Pancreas (tissue), 10 donors: Measurements from ENCODE around the gene CAMSAP3. TPM values are rescaled to one million over a fixed set of nuclear protein-coding genes. Genes with fewer than 3 reads are reported as not detected.

Experiments used
- ATAC-seq, 4 donors: fragments of 200-7000 bp; cut with Tn5 transposase; one replicate each; pipeline versions ENCODE4 v1.8.0 to v1.9.1; 2020; ENCODE audit warnings: mild to moderate bottlenecking in 4 of 4, moderate library complexity in 4 of 4
- DNase-seq, 6 donors: peaks; one replicate each; pipeline ENCODE4 v3.0.0-alpha.2; 2020
- FAIRE-seq: peaks from 2 replicates; lab custom pipeline; 2012; peaks lifted over from hg19 to GRCh38; lab: Jason Lieb, UNC
- H3K27ac ChIP-seq, 4 donors: fragments of 200-600 bp; sonication (generic); 1 replicate in 3 of 4; 2 replicates in 1 of 4; pipeline versions ENCODE4 v1.5.0 to v1.8.0; 2020
- H3K27me3 ChIP-seq, 4 donors: fragments of 200-600 bp; one replicate each; pipeline ENCODE4 v1.8.0; 2021
- H3K36me3 ChIP-seq, 3 donors: fragments of 200-600 bp; sonication (generic) in 1 of 3; one replicate each; pipeline versions ENCODE4 v1.5.0 to v1.8.0; 2020 to 2021
- H3K4me1 ChIP-seq, 3 donors: fragments of 200-600 bp; one replicate each; pipeline ENCODE4 v1.8.0; 2021
- H3K4me3 ChIP-seq, 4 donors: fragments of 200-600 bp; sonication (generic) in 2 of 4; one replicate each; pipeline versions ENCODE4 v1.5.0 to v1.8.0; 2020 to 2021
- H3K9me3 ChIP-seq, 4 donors: fragments of 200-600 bp; one replicate each; pipeline ENCODE4 v1.8.0; 2021
- WGBS, 2 donors: extraction: QIAGEN DNeasy Blood & Tissue Kit; methylation state at CpG; one replicate each; pipeline ENCODE4 v1.1.7; 2013; 5-methylcytosine and 5-hydroxymethylcytosine counted together
- intact Hi-C, 3 donors: fragments of 100-400 bp; cut with DNase I; formaldehyde crosslinking; loops; one replicate each; pipeline versions ENCODE4 v1.11.1 to v1.14.2; 2022
- polyA plus RNA-seq, 2 donors: library from polyadenylated mRNA; stranded (reverse); fragments of 200-250 nt; gene quantifications; one replicate each; pipeline ENCODE4 v1.2.3, GENCODE V29; 2013
- total RNA-seq, 6 donors: library from RNA; stranded (reverse); fragmentation: NEBNext Ultra II Directional in 4 of 6; extraction: Animal tissue kit (Norgen Biotek cat#: 25700) in 4 of 6; gene quantifications; one replicate each; pipeline versions ENCODE4 v1.2.1 to v1.2.4, GENCODE V29; 2021 to 2023
- TF ChIP-seq, protein P1 (sequence below), 4 donors: fragments of 200-600 bp; sonication (generic) in 3 of 4; IDR thresholded peaks; one replicate each; pipeline versions ENCODE4 v1.5.0 to v1.8.0; 2021; ENCODE audit warnings: antibody characterized with exemption in 4 of 4
- donor health status: healthy with polysubstance abuse.
- donor health status: DM: no; HTN: no; CAD: no; lungs with moderate emphysema.
- donor health status: DM: no; HTN: no; CAD: no.
- donor health status: control.
- donor health status: control.
- donor health status: Bipolar disorder and iron deficiency.
- donor health status: DM: yes; HTN: yes; CAD: no.
- donor health status: DM: no; HTN: no; CAD: no.
- donor health status: DM: no; HTN: no; CAD: no.
- donor health status: DM: yes; HTN: yes; CAD: no.

Gene CAMSAP3
- total and polyA plus RNA-seq, 8 donors: 12.1 to 64.5 (median 23.5) TPM

- no peak overlapping the region for H3K4me3 ChIP-seq
- H3K27ac ChIP-seq: no peak overlapping the region
- no peak for FAIRE-seq
- WGBS, 2 donors: 40 to 45% methylated on average over 6 of the region's 6 CpGs
- DNase-seq: no peak
- TF ChIP-seq, protein P1, sequence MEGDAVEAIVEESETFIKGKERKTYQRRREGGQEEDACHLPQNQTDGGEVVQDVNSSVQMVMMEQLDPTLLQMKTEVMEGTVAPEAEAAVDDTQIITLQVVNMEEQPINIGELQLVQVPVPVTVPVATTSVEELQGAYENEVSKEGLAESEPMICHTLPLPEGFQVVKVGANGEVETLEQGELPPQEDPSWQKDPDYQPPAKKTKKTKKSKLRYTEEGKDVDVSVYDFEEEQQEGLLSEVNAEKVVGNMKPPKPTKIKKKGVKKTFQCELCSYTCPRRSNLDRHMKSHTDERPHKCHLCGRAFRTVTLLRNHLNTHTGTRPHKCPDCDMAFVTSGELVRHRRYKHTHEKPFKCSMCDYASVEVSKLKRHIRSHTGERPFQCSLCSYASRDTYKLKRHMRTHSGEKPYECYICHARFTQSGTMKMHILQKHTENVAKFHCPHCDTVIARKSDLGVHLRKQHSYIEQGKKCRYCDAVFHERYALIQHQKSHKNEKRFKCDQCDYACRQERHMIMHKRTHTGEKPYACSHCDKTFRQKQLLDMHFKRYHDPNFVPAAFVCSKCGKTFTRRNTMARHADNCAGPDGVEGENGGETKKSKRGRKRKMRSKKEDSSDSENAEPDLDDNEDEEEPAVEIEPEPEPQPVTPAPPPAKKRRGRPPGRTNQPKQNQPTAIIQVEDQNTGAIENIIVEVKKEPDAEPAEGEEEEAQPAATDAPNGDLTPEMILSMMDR (IDR thresholded peaks at IDR 0.05): no peak
- H3K36me3 ChIP-seq: no peaks in the 10 kb centered on the region
- intact Hi-C loops: no loop called here
- ATAC-seq: no peak
- no peaks in the 10 kb centered on the region for H3K27me3 ChIP-seq
- H3K9me3 ChIP-seq: no peaks in the 10 kb centered on the region
- H3K4me1 ChIP-seq: no peaks in the 10 kb centered on the region
These were observed 16.5 kb upstream of the CAMSAP3 start for GRCh38 chr19:7579182-7579581.

GRCh38 chr19:7582446-7582845, 13.2 kb upstream of the CAMSAP3 start:
- TF ChIP-seq, protein P1 (IDR thresholded peaks at IDR 0.05): no peak
- H3K27ac ChIP-seq: no peak overlapping the region
- ATAC-seq (no peak), DNase-seq (no peak), FAIRE-seq (no peak)
- H3K36me3 ChIP-seq: no peaks in the 10 kb centered on the region
- intact Hi-C loops: no loop called here
- H3K4me3 ChIP-seq: no peak overlapping the region
- no peaks in the 10 kb centered on the region for H3K4me1 ChIP-seq
- H3K27me3 ChIP-seq: no peaks in the 10 kb centered on the region
- WGBS, 2 donors: 41 to 53% methylated on average over 11 of the region's 11 CpGs
- H3K9me3 ChIP-seq: no peaks in the 10 kb centered on the region

GRCh38 chr19:7589822-7590221, 5.8 kb upstream of the CAMSAP3 start:
- 77 to 83% methylated on average over 7 of the region's 7 CpGs for WGBS, 2 donors
- intact Hi-C loops: no loop called here
- H3K36me3 ChIP-seq: no peaks in the 10 kb centered on the region
- DNase-seq (no peak), ATAC-seq (no peak), FAIRE-seq (no peak)
- no peak overlapping the region for H3K4me3 ChIP-seq
- H3K9me3 ChIP-seq: no peaks in the 10 kb centered on the region
- TF ChIP-seq, protein P1 (IDR thresholded peaks at IDR 0.05): no peak
- H3K27me3 ChIP-seq: no peaks in the 10 kb centered on the region
- no peak overlapping the region for H3K27ac ChIP-seq
- H3K4me1 ChIP-seq: no peaks in the 10 kb centered on the region

DNA sequence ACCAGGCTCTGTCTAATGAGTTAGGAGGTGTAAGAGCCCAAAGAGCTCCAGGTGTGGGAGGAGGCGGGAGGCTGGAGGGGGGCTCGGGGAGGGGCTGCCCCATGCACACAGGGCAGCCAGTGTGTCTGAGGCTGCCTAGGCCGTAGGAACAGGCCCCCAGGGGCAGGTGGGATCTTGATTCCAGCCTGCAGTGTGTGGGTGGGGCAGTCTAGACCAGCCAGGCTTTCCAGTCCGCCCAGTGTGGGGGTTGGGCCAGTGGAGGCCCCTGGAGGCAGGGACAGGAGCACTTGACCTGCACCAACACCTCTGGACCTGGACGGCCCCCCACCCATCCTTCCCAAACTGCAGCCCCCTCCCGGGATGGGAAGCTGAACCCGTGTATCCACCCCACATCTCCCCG, 5.4 kb upstream of the CAMSAP3 start:
- H3K9me3 ChIP-seq: no peaks in the 10 kb centered on the region
- intact Hi-C loops: no loop called here
- H3K4me3 ChIP-seq: no peak overlapping the region
- H3K27me3 ChIP-seq: no peaks in the 10 kb centered on the region
- 24 to 25% methylated on average over 8 of the region's 8 CpGs for WGBS, 2 donors
- no peaks in the 10 kb centered on the region for H3K36me3 ChIP-seq
- no peak for DNase-seq
- peak in 3 of 4 donors; percentile 29 to 79 (median 29) for ATAC-seq
- H3K4me1 ChIP-seq: no peaks in the 10 kb centered on the region
- no peak overlapping the region for H3K27ac ChIP-seq
- TF ChIP-seq, protein P1 (IDR thresholded peaks at IDR 0.05): no peak
- no peak for FAIRE-seq

- Histone ChIP-seq H3K27me3 (no peaks in the 10 kb centered on the region), H3K4me3 (peak overlapping the region; percentile 35 to 72 (median 55)), H3K9me3 (no peaks in the 10 kb centered on the region), H3K4me1 (peaks cover 0 to 5% (median 5%) of the 10 kb centered on the region in 3 donors), H3K36me3 (no peaks in the 10 kb centered on the region), H3K27ac (peak overlapping the region in 3 of 4 donors; percentile 28 to 58 (median 37))
- TF ChIP-seq, protein P1 (IDR thresholded peaks at IDR 0.05): no peak
- DNase-seq (peak in 5 of 6 donors; percentile 18 to 72 (median 51)), ATAC-seq (peak; percentile 49 to 65 (median 60)), FAIRE-seq (no peak)
- intact Hi-C loops: no loop called here
- WGBS, 2 donors: 2% methylated on average over 30 to 68 of the region's 70 CpGs
These were observed 711 bp downstream of the CAMSAP3 start for GRCh38 chr19:7596211-7596937.
